ENCODE measurements around the gene CNTNAP2. TPM values are rescaled to one million over a fixed set of nuclear protein-coding genes. Genes with fewer than 3 reads are reported as not detected.

The CNTNAP2 gene
- total RNA-seq, 4 donors from 2014 or later: 0.29 to 0.88 (median 0.33) TPM; not detected in 1

DNA sequence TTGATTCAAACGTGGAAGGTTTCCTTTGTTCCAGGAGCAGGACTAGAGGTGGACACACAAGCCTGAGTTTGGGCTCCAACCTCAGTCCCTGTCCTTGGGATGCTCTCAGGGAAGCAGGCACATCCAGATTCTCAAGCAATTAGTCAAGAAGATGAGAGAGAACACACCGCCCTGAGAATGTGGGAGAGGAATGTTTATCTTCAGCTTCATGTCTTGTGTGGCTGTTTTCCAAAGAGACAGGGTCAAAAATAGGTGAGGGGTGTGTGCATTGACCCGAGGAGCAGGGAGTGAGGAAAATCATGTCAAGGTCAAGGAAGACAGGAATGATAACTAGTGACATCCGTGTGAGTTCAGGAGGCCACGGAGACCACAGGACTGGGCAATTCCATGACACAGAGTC lies 2001.8 kb downstream of the CNTNAP2 start:
- no peak for DNase-seq
- H3K9me3 ChIP-seq: no peaks in the 10 kb centered on the region

DNA sequence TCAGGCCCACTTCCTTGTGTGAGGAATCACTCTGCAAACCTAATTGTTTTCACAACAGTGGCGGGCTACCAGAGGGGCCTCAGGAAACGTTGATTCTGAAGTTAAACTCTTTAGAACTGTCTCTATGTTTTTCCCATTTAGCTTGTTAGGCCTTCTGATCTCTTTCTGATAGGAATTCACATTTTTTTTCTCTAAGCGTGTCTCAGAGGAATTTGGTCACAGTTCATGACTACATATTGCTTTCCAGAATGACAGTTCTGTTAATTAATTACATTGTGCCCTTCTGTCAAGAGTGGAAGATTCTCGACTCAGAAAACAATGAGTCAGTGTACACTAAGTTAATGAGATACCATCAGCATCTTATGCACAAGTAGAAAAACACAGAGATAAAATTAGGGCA lies 2004.8 kb downstream of the CNTNAP2 start:
- intact Hi-C loops (cut with DNase I): no loop called here
- no peaks in the 10 kb centered on the region for H3K9me3 ChIP-seq
- no peak for TF ChIP-seq POLR2A (IDR thresholded peaks at IDR 0.05)
- TF ChIP-seq, protein P1, sequence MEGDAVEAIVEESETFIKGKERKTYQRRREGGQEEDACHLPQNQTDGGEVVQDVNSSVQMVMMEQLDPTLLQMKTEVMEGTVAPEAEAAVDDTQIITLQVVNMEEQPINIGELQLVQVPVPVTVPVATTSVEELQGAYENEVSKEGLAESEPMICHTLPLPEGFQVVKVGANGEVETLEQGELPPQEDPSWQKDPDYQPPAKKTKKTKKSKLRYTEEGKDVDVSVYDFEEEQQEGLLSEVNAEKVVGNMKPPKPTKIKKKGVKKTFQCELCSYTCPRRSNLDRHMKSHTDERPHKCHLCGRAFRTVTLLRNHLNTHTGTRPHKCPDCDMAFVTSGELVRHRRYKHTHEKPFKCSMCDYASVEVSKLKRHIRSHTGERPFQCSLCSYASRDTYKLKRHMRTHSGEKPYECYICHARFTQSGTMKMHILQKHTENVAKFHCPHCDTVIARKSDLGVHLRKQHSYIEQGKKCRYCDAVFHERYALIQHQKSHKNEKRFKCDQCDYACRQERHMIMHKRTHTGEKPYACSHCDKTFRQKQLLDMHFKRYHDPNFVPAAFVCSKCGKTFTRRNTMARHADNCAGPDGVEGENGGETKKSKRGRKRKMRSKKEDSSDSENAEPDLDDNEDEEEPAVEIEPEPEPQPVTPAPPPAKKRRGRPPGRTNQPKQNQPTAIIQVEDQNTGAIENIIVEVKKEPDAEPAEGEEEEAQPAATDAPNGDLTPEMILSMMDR (IDR thresholded peaks at IDR 0.05): no peak
- H3K27me3 ChIP-seq: no peaks in the 10 kb centered on the region
- H3K4me1 ChIP-seq: no peaks in the 10 kb centered on the region
- no peaks in the 10 kb centered on the region for H3K36me3 ChIP-seq
- no peak overlapping the region for H3K27ac ChIP-seq
- H3K4me3 ChIP-seq (replicated peaks in 1 of 3): no peak overlapping the region
- DNase-seq: no peak
- WGBS, 2 donors: 65 to 67% methylated on average over 4 of the region's 4 CpGs

More for the DNA sequence above, 2001.8 kb downstream of the CNTNAP2 start:
- Histone ChIP-seq H3K4me1 (no peaks in the 10 kb centered on the region), H3K36me3 (no peaks in the 10 kb centered on the region), H3K27me3 (no peaks in the 10 kb centered on the region), H3K4me3 (replicated peaks in 1 of 3) (no peak overlapping the region), H3K27ac (no peak overlapping the region)
- TF ChIP-seq, protein P1 (IDR thresholded peaks at IDR 0.05): no peak
- no peak for TF ChIP-seq POLR2A (IDR thresholded peaks at IDR 0.05)
- intact Hi-C loops (cut with DNase I): no loop called here
- WGBS, 2 donors: 71 to 76% methylated on average over 5 of the region's 5 CpGs

DNA sequence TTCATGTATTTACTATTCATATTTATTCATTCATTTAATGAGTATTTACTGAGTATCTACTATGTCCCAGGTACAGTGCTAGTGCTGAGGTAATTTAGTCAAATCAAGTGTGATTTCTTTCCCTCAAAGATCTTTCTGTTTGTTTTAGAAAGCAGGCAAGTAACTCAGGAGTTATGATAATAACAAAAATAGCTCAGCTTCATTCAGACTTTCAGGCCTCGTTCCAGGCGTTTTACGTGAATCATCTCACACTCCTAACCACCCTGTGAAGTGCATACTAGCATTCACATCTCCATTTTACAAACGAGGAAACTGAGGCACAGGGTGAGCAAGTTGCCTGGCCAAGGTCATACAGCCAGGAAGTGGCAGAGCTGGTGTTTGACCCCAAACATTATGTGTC lies 2005.2 kb downstream of the CNTNAP2 start:
- Histone ChIP-seq H3K4me3 (replicated peaks in 1 of 3) (no peak overlapping the region), H3K27ac (no peak overlapping the region), H3K9me3 (no peaks in the 10 kb centered on the region), H3K4me1 (no peaks in the 10 kb centered on the region), H3K36me3 (no peaks in the 10 kb centered on the region), H3K27me3 (no peaks in the 10 kb centered on the region)
- intact Hi-C loops (cut with DNase I): no loop called here
- TF ChIP-seq, protein P1 (IDR thresholded peaks at IDR 0.05): no peak
- no peak for TF ChIP-seq POLR2A (IDR thresholded peaks at IDR 0.05)
- DNase-seq: no peak
- 77 to 79% methylated on average over 4 of the region's 4 CpGs for WGBS, 2 donors

DNA sequence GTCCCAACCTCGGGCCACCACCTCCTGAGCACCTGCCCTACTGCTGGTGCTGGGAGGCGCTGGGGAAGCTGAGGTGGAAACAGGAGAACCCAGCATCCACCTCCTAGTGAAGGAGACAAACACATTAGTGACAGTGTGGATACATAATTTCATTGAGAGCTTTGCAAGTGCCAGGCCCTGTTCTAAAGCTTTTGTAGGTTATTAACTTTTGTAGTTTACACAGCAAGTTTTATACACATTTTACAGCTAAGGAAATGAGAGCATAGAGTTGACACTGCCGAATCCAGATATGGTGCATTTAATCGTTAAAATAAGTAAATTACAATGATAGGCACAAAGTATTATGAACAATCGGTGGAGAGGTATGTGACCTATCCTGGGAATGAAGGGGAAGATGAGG lies 2007.9 kb downstream of the CNTNAP2 start:
- intact Hi-C loops (cut with DNase I): no loop called here
- Histone ChIP-seq H3K27ac (no peak overlapping the region), H3K36me3 (no peaks in the 10 kb centered on the region), H3K4me3 (replicated peaks in 1 of 3) (no peak overlapping the region), H3K9me3 (no peaks in the 10 kb centered on the region), H3K4me1 (no peaks in the 10 kb centered on the region), H3K27me3 (no peaks in the 10 kb centered on the region)
- no peak for DNase-seq
- TF ChIP-seq, protein P1 (IDR thresholded peaks at IDR 0.05): no peak
- no peak for TF ChIP-seq POLR2A (IDR thresholded peaks at IDR 0.05)
- whole genome bisulfite sequencing, 2 donors: 85 to 89% methylated on average over 5 of the region's 5 CpGs

DNA sequence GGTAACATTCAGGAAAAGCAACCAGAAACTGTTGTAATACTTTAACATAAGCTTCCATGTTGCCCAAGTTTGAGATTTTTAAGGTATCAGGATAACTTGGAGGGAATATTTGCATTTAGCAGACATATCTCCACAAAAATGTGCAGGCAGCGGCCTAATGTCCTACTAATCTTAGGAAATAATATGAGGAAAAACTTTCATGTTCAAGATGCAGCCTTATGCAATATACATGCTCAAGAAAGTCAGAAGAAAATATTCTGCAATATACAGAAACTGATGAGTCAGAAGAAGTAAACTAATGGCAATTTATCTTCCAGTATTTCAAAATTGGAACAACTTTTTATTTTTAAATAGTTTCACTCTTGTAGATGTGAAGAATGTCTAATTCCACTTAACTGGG lies 2010.8 kb downstream of the CNTNAP2 start:
- WGBS, 2 donors: 92 to 97% methylated on average over 1 of the region's 1 CpG
- intact Hi-C loops (cut with DNase I): no loop called here
- TF ChIP-seq, protein P1 (IDR thresholded peaks at IDR 0.05): no peak
- TF ChIP-seq POLR2A (IDR thresholded peaks at IDR 0.05): no peak

More for the DNA sequence above, 2010.8 kb downstream of the CNTNAP2 start:
- DNase-seq: no peak
- Histone ChIP-seq H3K9me3 (no peaks in the 10 kb centered on the region), H3K4me1 (no peaks in the 10 kb centered on the region), H3K36me3 (no peaks in the 10 kb centered on the region), H3K4me3 (replicated peaks in 1 of 3) (no peak overlapping the region), H3K27me3 (no peaks in the 10 kb centered on the region), H3K27ac (no peak overlapping the region)
